ENCODE results near the gene GPC3.

Gene GPC3

DNA sequence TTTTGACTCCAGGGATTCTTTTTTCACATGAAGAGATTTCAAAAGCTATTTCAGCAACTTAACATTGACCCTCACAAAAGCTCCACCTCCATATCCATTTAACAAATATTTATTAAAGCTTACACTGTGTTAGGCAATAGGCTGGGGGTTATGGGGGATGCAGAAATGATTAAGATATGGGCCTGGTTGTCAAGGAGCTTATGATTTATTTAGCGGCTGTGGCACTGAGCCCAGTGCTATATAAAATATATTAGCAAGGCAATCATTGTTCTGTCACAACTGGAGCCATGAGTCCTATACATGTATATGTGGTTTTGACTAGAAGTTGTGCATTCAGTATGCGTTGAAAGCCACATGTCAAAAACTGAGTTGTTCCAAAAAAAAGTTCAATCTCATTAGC, 131.1 kb downstream of the GPC3 start:
- Mint-ChIP-seq H3K4me3 (no peak overlapping the region), H3K27me3 (ENCODE audit: low read depth) (no peaks in the 10 kb centered on the region), H3K4me1 (ENCODE audit: low read depth) (no peaks in the 10 kb centered on the region), H3K9me3 (no peaks in the 10 kb centered on the region), H3K36me3 (ENCODE audit: low read depth) (no peaks in the 10 kb centered on the region), H3K27ac (no peak overlapping the region)

DNA sequence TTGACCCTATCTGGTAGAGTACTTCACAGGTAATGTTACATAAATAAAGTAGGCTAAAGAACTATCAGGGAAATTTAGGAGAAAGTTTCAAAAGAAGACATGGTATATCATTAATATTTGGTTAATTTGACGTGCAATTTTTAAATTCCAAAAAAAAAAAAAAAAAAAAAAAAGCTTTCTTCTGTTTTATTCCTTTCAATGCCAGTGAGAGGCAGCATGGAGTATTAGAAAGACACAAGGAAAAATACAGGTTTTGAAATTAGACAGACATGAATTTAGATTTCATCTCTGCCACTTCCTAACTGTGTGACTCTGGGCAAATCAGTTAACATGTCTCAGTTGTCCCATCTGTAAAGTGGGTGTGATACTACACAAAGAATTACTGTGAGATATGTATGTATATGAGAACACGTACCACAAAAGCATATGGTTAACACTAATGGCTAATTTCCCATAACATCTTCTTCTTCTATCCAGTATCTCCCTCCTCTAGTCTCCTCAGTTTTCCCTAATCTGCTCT, 132.5 kb downstream of the GPC3 start:
- no peaks in the 10 kb centered on the region for H3K4me1 Mint-ChIP-seq (ENCODE audit: low read depth)
- H3K9me3 Mint-ChIP-seq: no peaks in the 10 kb centered on the region
- H3K27ac Mint-ChIP-seq: no peak overlapping the region
- H3K36me3 Mint-ChIP-seq (ENCODE audit: low read depth): no peaks in the 10 kb centered on the region
- no peaks in the 10 kb centered on the region for H3K27me3 Mint-ChIP-seq (ENCODE audit: low read depth)
- H3K4me3 Mint-ChIP-seq: no peak overlapping the region

DNA sequence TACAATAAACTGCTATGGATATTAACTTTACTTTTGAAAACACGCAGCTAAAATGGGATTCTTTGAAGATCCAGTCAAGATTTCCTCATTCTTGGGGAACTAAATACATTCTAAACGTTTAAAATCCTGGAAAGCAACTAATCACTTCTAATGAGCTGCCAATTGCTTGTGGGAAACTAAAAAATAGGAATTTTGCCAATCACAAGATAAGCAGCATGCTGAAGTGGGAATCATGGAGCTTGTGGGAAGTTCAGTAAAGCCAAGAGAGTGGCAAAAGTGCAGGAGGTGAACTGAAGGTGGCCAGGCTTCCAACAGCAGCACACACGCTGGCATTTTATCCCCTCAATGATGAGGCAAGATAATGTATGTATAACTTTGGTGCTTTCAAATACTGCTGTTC, 133.0 kb downstream of the GPC3 start:
- H3K9me3 Mint-ChIP-seq: no peaks in the 10 kb centered on the region
- H3K27ac Mint-ChIP-seq: no peak overlapping the region
- H3K27me3 Mint-ChIP-seq (ENCODE audit: low read depth): no peaks in the 10 kb centered on the region
- no peak overlapping the region for H3K4me3 Mint-ChIP-seq
- H3K4me1 Mint-ChIP-seq (ENCODE audit: low read depth): no peaks in the 10 kb centered on the region
- no peaks in the 10 kb centered on the region for H3K36me3 Mint-ChIP-seq (ENCODE audit: low read depth)

DNA sequence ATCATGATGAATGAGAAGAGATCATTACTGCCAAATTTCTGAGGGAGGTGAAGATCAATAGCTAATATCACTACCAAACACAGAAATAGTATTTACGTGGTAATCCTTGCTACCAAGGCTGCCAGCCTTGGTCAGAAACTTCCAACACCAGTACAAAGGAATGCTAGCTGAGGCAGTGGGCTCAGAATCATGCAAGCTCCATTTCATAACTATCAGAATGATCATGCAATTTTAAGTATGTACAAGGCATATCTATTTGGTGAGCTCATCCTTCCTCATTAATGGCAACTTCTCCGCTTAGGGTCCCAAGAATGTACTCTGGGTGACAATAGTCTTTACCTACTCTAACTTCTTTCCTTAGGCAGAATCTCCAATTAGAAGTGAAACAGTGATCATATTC, 135.0 kb downstream of the GPC3 start:
- H3K27ac Mint-ChIP-seq: no peak overlapping the region
- H3K9me3 Mint-ChIP-seq: no peaks in the 10 kb centered on the region
- H3K36me3 Mint-ChIP-seq (ENCODE audit: low read depth): no peaks in the 10 kb centered on the region
- H3K4me3 Mint-ChIP-seq: no peak overlapping the region
- H3K27me3 Mint-ChIP-seq (ENCODE audit: low read depth): no peaks in the 10 kb centered on the region
- H3K4me1 Mint-ChIP-seq (ENCODE audit: low read depth): peaks cover 2% of the 10 kb centered on the region

DNA sequence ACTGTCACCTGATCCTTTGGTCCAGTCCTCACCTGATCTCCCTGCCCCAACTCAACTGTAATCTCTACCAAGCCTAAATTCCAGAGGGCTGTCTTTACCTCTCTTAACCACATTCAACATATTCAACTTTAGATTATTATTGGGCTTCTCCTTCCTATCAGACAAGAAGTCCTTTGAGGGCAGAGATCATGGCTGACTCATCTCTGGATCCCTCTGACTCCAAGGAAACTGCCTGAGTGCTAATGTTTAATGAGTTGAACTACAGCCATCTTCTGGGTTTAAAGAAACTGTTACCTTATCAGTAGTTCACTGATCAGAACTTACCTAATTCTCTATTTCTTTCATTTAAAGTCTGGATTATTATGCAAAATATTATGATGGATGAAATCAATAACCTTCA, 135.7 kb downstream of the GPC3 start:
- H3K36me3 Mint-ChIP-seq (ENCODE audit: low read depth): no peaks in the 10 kb centered on the region
- H3K27ac Mint-ChIP-seq: no peak overlapping the region
- H3K4me1 Mint-ChIP-seq (ENCODE audit: low read depth): peaks cover 2% of the 10 kb centered on the region
- no peaks in the 10 kb centered on the region for H3K27me3 Mint-ChIP-seq (ENCODE audit: low read depth)
- no peak overlapping the region for H3K4me3 Mint-ChIP-seq
- H3K9me3 Mint-ChIP-seq: no peaks in the 10 kb centered on the region

DNA sequence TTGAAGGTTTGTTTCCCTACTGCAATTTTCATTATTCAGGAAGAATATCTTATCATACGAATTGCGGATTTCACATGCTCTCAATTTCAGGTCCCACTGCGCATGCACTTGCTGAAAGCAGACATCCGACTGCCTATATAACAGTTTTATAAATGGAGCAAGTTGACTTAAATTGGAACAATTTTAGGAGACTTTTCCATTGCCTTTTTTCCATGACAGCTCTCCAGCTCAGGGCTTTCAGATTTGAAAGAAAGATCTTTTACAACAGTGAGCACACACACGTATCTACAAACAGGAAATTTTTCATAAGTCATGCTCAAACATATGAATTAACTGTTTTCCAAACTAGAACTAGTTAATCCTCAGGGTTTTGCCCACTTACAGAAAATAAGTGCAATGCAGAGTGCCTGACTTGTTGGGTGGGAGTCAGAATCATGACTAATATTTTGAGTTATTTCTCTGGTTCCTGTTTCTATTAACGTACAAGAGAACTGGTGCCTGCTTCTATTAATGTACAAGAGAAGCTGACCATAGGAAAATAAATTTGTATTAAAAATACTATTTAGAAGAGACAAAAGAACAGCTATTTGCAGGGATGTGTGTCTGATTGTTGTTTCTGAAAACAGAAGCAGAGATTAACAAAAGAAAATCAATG, 137.9 kb downstream of the GPC3 start:
- H3K4me3 Mint-ChIP-seq: no peak overlapping the region
- H3K36me3 Mint-ChIP-seq (ENCODE audit: low read depth): no peaks in the 10 kb centered on the region
- H3K9me3 Mint-ChIP-seq: no peaks in the 10 kb centered on the region
- no peaks in the 10 kb centered on the region for H3K27me3 Mint-ChIP-seq (ENCODE audit: low read depth)
- peaks cover 2% of the 10 kb centered on the region for H3K4me1 Mint-ChIP-seq (ENCODE audit: low read depth)
- no peak overlapping the region for H3K27ac Mint-ChIP-seq

DNA sequence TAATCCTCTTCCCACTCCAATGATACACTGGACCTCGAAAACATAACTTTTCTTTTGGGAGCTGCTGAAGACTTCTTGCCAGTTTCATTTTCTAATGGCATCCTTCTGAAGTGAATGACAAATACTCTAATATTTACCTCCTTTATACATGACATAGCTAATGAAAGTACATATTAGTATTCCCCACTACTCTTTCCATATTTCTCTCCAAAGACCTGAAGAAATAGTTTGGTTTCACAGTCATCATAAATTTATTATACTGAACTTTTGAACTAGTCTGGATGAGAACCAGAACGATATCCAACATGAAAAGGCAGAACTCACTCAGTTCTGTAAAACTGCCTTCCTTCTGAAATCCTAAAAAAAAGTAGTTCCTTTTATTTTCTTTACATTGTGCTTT, 139.1 kb downstream of the GPC3 start:
- Mint-ChIP-seq H3K27me3 (ENCODE audit: low read depth) (no peaks in the 10 kb centered on the region), H3K4me3 (no peak overlapping the region), H3K9me3 (no peaks in the 10 kb centered on the region), H3K27ac (no peak overlapping the region), H3K36me3 (ENCODE audit: low read depth) (no peaks in the 10 kb centered on the region), H3K4me1 (ENCODE audit: low read depth) (peaks cover 2% of the 10 kb centered on the region)

DNA sequence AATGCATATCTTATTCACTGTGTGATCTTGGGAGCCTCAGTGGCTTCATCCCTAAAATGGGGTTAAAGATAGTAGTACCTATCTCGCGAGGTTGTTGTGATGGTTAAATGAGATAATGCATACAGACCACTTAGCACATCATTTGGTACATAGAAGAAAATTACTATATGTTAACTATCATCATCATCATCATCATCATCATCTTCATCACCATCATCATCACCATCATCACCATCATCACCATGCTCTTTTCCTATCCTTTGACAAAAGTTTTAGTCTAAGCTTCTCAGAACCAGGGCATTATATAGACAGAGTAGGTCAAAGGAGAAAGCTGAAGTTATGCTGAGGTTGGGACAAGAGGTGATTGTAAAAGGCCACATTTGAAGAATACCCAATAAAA, 145.0 kb downstream of the GPC3 start:
- Mint-ChIP-seq H3K27me3 (ENCODE audit: low read depth) (no peaks in the 10 kb centered on the region), H3K9me3 (no peaks in the 10 kb centered on the region), H3K36me3 (ENCODE audit: low read depth) (no peaks in the 10 kb centered on the region), H3K27ac (no peak overlapping the region), H3K4me1 (ENCODE audit: low read depth) (no peaks in the 10 kb centered on the region), H3K4me3 (no peak overlapping the region)

DNA sequence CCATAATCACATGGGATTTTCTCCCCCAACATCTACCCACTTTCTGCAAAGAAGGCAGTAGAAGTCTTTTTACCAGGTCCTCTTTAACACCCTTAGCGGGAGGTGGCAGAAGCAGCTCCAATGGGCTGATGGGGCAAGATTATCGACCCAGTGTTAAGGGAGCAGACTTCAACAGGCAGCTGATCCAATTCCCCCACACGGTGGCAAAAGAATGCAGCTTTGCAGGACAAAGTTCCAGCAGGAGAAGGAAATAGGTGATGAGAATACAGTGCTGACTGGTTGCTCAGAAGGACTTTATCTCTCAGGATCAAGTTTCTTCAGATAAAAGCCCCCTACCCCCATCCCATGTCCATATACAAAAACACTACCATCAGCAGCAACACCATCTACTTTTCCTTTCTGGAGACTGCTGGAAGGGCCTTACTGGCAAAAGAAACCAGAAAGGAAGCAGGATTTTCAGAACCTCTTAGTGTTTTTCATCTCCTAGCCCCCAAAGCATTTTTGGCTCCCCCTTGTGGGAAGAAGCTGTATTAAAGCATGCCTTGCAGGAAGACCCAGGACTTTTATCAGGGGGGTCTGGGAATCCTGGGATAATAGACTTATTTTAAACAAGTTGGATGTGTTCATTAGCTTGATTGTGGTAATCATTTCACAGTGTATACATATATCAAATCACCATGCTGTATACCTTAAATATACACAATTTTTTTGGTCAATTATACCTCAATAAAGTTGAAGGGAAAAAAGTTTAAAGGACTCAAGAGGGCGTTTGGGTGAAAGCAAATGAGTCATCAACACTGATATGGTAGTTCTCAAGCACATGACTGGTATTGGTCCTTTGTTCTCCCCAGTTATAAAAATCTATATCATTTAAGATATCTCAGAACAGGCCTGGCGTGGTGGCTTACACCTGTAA, 146.4 kb downstream of the GPC3 start:
- no peaks in the 10 kb centered on the region for H3K27me3 Mint-ChIP-seq (ENCODE audit: low read depth)
- H3K9me3 Mint-ChIP-seq: no peaks in the 10 kb centered on the region
- H3K36me3 Mint-ChIP-seq (ENCODE audit: low read depth): no peaks in the 10 kb centered on the region
- no peak overlapping the region for H3K4me3 Mint-ChIP-seq
- no peak overlapping the region for H3K27ac Mint-ChIP-seq
- no peaks in the 10 kb centered on the region for H3K4me1 Mint-ChIP-seq (ENCODE audit: low read depth)

DNA sequence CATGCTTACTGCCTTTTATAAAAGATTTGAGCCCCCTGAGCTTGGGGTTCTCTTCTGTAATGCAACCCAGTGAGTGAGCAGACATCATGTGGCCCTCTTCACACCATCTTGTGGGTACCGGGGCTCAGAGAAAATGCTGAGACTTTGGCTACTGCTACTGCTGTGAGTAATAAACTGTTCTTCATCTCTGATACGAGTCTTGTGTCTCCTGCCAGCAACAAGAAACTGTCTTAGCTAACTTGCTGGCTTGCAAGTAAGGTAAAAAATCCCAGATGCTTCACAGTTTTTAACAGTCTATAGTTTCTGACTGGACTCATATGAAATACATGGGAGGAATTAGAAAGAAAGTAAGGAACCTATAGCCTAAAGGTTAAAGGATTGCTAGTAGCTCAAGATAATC, 148.3 kb downstream of the GPC3 start:
- no peaks in the 10 kb centered on the region for H3K9me3 Mint-ChIP-seq
- no peaks in the 10 kb centered on the region for H3K36me3 Mint-ChIP-seq (ENCODE audit: low read depth)
- no peak overlapping the region for H3K4me3 Mint-ChIP-seq
- H3K27ac Mint-ChIP-seq: no peak overlapping the region
- no peaks in the 10 kb centered on the region for H3K4me1 Mint-ChIP-seq (ENCODE audit: low read depth)
- H3K27me3 Mint-ChIP-seq (ENCODE audit: low read depth): no peaks in the 10 kb centered on the region

DNA sequence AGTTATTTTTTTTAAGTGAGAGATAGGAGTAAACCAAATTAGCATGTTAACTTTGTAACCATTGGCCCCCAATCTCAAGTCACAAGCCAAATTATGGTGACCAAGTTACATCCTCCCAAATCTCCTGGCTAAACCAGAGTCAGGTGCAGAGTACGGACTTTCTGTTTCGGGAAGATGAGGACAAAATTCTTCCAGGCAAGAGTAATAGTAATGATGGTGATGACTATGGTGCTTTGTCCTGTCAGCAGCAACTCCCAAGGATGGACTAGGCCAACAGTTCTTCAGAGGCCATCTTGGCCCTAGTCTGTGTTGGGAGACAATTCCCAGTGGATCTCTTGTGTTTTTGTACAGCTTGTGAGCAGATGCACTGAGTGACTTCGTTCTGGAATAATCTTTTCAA, 148.8 kb downstream of the GPC3 start:
- Mint-ChIP-seq H3K4me3 (no peak overlapping the region), H3K9me3 (no peaks in the 10 kb centered on the region), H3K27ac (no peak overlapping the region), H3K27me3 (ENCODE audit: low read depth) (no peaks in the 10 kb centered on the region), H3K4me1 (ENCODE audit: low read depth) (no peaks in the 10 kb centered on the region), H3K36me3 (ENCODE audit: low read depth) (no peaks in the 10 kb centered on the region)

DNA sequence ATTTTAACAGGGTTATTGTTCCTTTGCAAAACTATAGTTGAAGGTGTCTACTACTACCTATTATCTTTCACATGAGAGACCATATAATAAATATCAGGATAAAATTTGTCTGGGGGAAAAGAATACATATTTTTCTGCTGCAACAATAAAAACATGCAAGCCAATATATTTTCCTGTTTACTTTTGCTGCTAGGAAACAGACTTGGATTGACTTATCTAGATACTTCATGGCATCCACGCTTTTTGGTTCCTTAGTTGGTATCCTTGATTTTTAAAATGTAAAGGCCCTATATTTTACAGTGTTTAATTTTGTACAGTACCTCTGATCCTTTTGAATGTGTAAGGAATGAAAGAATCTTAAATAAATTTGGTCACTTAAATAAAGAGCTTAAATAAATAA, 150.6 kb downstream of the GPC3 start:
- Mint-ChIP-seq H3K4me1 (ENCODE audit: low read depth) (no peaks in the 10 kb centered on the region), H3K4me3 (no peak overlapping the region), H3K36me3 (ENCODE audit: low read depth) (no peaks in the 10 kb centered on the region), H3K27me3 (ENCODE audit: low read depth) (no peaks in the 10 kb centered on the region), H3K27ac (no peak overlapping the region), H3K9me3 (no peaks in the 10 kb centered on the region)

DNA sequence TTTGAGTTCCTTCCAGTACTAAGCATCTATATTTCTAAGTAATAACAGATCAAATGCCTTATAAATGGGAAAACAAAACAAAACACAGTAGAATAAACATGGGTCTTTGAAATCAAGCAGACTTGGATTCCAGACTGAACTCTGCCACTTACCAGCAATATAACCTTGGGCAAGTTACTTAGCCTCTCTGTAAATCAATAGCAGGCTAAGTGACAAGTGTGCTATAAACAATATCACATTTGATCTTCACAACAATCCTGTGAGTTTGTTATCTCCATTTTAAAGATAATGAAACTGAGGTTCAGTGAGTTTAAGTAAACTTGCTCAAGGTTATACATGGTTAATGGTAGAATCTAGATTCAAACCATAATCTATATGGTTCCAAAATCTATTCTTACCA, 165.8 kb downstream of the GPC3 start:
- H3K9me3 Mint-ChIP-seq: no peaks in the 10 kb centered on the region
- H3K36me3 Mint-ChIP-seq (ENCODE audit: low read depth): no peaks in the 10 kb centered on the region
- no peak overlapping the region for H3K27ac Mint-ChIP-seq
- no peaks in the 10 kb centered on the region for H3K4me1 Mint-ChIP-seq (ENCODE audit: low read depth)
- H3K27me3 Mint-ChIP-seq (ENCODE audit: low read depth): peaks cover 12% of the 10 kb centered on the region
- H3K4me3 Mint-ChIP-seq: no peak overlapping the region

DNA sequence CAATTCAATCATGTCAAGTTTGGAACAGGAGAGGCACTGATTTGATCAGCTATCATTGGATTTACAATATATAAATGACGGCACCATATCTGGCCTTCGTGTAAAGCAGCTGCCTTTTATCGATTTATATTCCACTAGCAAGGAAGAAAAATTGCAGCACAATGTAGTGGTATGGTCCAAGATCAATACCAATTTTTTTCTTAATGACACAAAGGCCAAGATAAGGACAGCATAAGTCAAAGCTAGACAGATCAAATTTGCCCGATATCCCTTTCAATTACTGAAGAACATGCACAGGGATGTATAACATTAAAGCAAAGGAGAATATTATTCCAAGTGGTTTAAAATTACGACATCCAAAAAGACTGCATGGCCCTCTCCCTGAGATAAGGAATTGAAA, 167.4 kb downstream of the GPC3 start:
- H3K4me3 Mint-ChIP-seq: no peak overlapping the region

DNA sequence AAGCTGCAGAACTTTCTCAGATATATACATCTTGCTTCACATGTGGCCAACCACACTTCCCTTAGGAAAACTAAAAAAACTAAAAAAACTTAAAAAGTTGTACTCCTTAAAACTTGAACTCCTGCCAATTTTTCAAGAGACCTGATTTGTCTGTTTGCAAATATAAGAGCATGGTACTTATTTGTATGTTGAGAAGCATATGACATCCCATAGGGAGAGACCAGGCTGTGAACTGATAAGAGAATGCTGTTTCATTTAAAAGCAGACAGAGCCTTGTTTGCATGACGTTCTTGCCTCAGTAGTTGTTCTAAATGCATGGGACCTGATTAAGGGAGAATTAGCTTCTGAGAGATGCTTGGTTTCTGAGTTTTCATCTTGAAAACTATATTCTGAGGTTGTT, 169.9 kb downstream of the GPC3 start:
- Mint-ChIP-seq H3K9me3 (no peaks in the 10 kb centered on the region), H3K27ac (no peak overlapping the region), H3K36me3 (ENCODE audit: low read depth) (no peaks in the 10 kb centered on the region), H3K4me1 (ENCODE audit: low read depth) (no peaks in the 10 kb centered on the region), H3K4me3 (no peak overlapping the region), H3K27me3 (ENCODE audit: low read depth) (peaks cover 8% of the 10 kb centered on the region)

More for the DNA sequence above, 167.4 kb downstream of the GPC3 start:
- Mint-ChIP-seq H3K9me3 (no peaks in the 10 kb centered on the region), H3K36me3 (ENCODE audit: low read depth) (no peaks in the 10 kb centered on the region), H3K27me3 (ENCODE audit: low read depth) (peaks cover 8% of the 10 kb centered on the region), H3K27ac (no peak overlapping the region), H3K4me1 (ENCODE audit: low read depth) (no peaks in the 10 kb centered on the region)

Data from T-helper 1 cell treated with Interleukin-12 subunit alpha and Interleukin-12 subunit beta and Interleukin-4 antibody, amounts not matched to agents 30 μg/mL and 1 μg/mL, for 36 hours (primary cell).